Measurements from ENCODE around the gene THSD4.

The THSD4 gene

GRCh38 chr15:71515375-71516186 is 400.3 kb downstream of the THSD4 start:
- Histone ChIP-seq H3K27me3 (replicated peaks; ENCODE audit: control insufficient read depth, insufficient read depth, low read length, poor library complexity, severe bottlenecking) (no peaks in the 10 kb centered on the region), H3K36me3 (ENCODE audit: control insufficient read depth, insufficient read depth, low read length) (no peaks in the 10 kb centered on the region), H3K4me1 (ENCODE audit: control insufficient read depth, insufficient read depth, low read length, poor library complexity, severe bottlenecking) (no peaks in the 10 kb centered on the region), H3K9me3 (ENCODE audit: control insufficient read depth, low read length) (no peaks in the 10 kb centered on the region), H3K27ac (ENCODE audit: insufficient read depth, low read length, poor library complexity, severe bottlenecking) (no peak overlapping the region), H3K4me3 (ENCODE audit: insufficient read depth, low read depth, low read length, poor library complexity, severe bottlenecking) (no peak overlapping the region)
- no peak for DNase-seq

- no peak for DNase-seq
Measured at GRCh38 chr15:71517751-71518150, 402.5 kb downstream of the THSD4 start.

DNA sequence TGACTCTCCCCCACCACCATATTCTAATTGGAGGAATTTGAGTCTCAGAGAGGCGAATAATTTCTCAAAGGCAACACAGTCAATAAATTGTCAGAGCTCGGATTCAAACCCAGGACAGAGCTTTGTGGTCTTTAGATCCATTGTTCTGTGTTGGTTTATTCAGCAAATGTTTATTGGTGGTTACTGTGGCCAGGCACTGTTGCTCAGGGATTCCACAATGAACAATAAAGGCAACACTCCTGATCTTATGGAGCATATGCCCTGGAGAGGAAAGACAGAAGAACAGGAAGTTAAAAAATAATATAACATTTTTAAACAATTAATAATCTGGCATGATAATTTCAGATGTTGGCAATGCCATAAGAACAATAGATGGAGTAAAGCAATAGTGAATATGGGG is 403.4 kb downstream of the THSD4 start:
- H3K4me3 ChIP-seq (ENCODE audit: insufficient read depth, low read depth, low read length, poor library complexity, severe bottlenecking) = no peak overlapping the region
- H3K27me3 ChIP-seq (replicated peaks; ENCODE audit: control insufficient read depth, insufficient read depth, low read length, poor library complexity, severe bottlenecking) = no peaks in the 10 kb centered on the region
- no peaks in the 10 kb centered on the region for H3K9me3 ChIP-seq (ENCODE audit: control insufficient read depth, low read length)
- DNase-seq = no peak
- H3K27ac ChIP-seq (ENCODE audit: insufficient read depth, low read length, poor library complexity, severe bottlenecking) = no peak overlapping the region
- H3K4me1 ChIP-seq (ENCODE audit: control insufficient read depth, insufficient read depth, low read length, poor library complexity, severe bottlenecking) = no peaks in the 10 kb centered on the region
- no peaks in the 10 kb centered on the region for H3K36me3 ChIP-seq (ENCODE audit: control insufficient read depth, insufficient read depth, low read length)

More at GRCh38 chr15:71517751-71518150, 402.5 kb downstream of the THSD4 start:
- Histone ChIP-seq H3K27ac (ENCODE audit: insufficient read depth, low read length, poor library complexity, severe bottlenecking) (no peak overlapping the region), H3K4me1 (ENCODE audit: control insufficient read depth, insufficient read depth, low read length, poor library complexity, severe bottlenecking) (no peaks in the 10 kb centered on the region), H3K4me3 (ENCODE audit: insufficient read depth, low read depth, low read length, poor library complexity, severe bottlenecking) (no peak overlapping the region), H3K9me3 (ENCODE audit: control insufficient read depth, low read length) (no peaks in the 10 kb centered on the region), H3K27me3 (replicated peaks; ENCODE audit: control insufficient read depth, insufficient read depth, low read length, poor library complexity, severe bottlenecking) (no peaks in the 10 kb centered on the region), H3K36me3 (ENCODE audit: control insufficient read depth, insufficient read depth, low read length) (no peaks in the 10 kb centered on the region)

GRCh38 chr15:71526060-71526820 is 411.0 kb downstream of the THSD4 start:
- H3K9me3 ChIP-seq (ENCODE audit: control insufficient read depth, low read length) = no peaks in the 10 kb centered on the region
- H3K4me1 ChIP-seq (ENCODE audit: control insufficient read depth, insufficient read depth, low read length, poor library complexity, severe bottlenecking) = no peaks in the 10 kb centered on the region
- peaks cover 4% of the 10 kb centered on the region for H3K27me3 ChIP-seq (replicated peaks; ENCODE audit: control insufficient read depth, insufficient read depth, low read length, poor library complexity, severe bottlenecking)
- H3K27ac ChIP-seq (ENCODE audit: insufficient read depth, low read length, poor library complexity, severe bottlenecking) = no peak overlapping the region
- DNase-seq = no peak
- H3K4me3 ChIP-seq (ENCODE audit: insufficient read depth, low read depth, low read length, poor library complexity, severe bottlenecking) = no peak overlapping the region
- H3K36me3 ChIP-seq (ENCODE audit: control insufficient read depth, insufficient read depth, low read length) = no peaks in the 10 kb centered on the region

DNA sequence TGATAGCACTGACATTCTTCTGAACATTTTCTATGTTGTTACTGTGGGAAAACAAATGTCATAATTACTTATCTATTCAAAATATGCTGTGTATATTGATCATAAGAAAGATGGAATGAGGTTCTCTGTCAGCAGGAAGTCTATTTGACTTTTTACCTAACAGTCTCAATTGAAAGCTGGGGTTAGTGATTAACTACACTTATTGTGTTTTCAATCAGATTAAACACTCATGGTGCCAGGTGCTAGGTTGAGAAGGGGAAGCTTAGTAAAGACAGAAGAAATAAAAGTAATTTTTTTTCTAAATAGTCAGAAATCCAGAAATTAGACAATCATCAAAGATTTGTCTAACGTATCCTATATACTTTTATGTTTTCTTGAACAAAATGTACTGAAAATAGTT is 414.1 kb downstream of the THSD4 start:
- Histone ChIP-seq H3K27me3 (replicated peaks; ENCODE audit: control insufficient read depth, insufficient read depth, low read length, poor library complexity, severe bottlenecking) (peaks cover 4% of the 10 kb centered on the region), H3K4me3 (ENCODE audit: insufficient read depth, low read depth, low read length, poor library complexity, severe bottlenecking) (no peak overlapping the region), H3K4me1 (ENCODE audit: control insufficient read depth, insufficient read depth, low read length, poor library complexity, severe bottlenecking) (no peaks in the 10 kb centered on the region), H3K36me3 (ENCODE audit: control insufficient read depth, insufficient read depth, low read length) (no peaks in the 10 kb centered on the region), H3K27ac (ENCODE audit: insufficient read depth, low read length, poor library complexity, severe bottlenecking) (no peak overlapping the region), H3K9me3 (ENCODE audit: control insufficient read depth, low read length) (no peaks in the 10 kb centered on the region)
- DNase-seq = no peak

GRCh38 chr15:71530116-71530515 is 414.8 kb downstream of the THSD4 start:
- no peak overlapping the region for H3K4me3 ChIP-seq (ENCODE audit: insufficient read depth, low read depth, low read length, poor library complexity, severe bottlenecking)
- peaks cover 4% of the 10 kb centered on the region for H3K27me3 ChIP-seq (replicated peaks; ENCODE audit: control insufficient read depth, insufficient read depth, low read length, poor library complexity, severe bottlenecking)
- no peaks in the 10 kb centered on the region for H3K9me3 ChIP-seq (ENCODE audit: control insufficient read depth, low read length)
- H3K27ac ChIP-seq (ENCODE audit: insufficient read depth, low read length, poor library complexity, severe bottlenecking) = no peak overlapping the region
- no peak for DNase-seq
- H3K4me1 ChIP-seq (ENCODE audit: control insufficient read depth, insufficient read depth, low read length, poor library complexity, severe bottlenecking) = no peaks in the 10 kb centered on the region
- H3K36me3 ChIP-seq (ENCODE audit: control insufficient read depth, insufficient read depth, low read length) = no peaks in the 10 kb centered on the region

DNA sequence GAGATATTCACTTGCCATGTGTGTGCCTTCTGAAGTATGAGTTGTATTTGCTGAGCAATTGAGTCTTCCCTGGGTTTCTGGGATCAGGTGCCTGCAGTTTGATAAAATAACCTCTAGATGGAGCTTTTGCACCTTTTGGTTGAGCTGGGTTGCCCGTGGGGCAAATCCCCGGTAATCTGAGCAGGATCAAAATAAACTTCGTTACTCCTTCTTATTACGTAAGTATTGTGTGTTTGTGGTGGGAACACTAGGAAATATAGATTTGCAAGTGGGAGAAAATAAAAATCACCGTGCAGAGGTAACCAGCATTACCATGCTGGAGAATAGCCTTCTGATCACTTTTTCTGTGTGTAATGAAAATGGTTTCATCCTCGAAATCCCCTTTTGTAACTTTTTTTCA is 417.7 kb downstream of the THSD4 start:
- Histone ChIP-seq H3K36me3 (ENCODE audit: control insufficient read depth, insufficient read depth, low read length) (no peaks in the 10 kb centered on the region), H3K4me1 (ENCODE audit: control insufficient read depth, insufficient read depth, low read length, poor library complexity, severe bottlenecking) (no peaks in the 10 kb centered on the region), H3K4me3 (ENCODE audit: insufficient read depth, low read depth, low read length, poor library complexity, severe bottlenecking) (no peak overlapping the region), H3K27me3 (replicated peaks; ENCODE audit: control insufficient read depth, insufficient read depth, low read length, poor library complexity, severe bottlenecking) (peaks cover 4% of the 10 kb centered on the region), H3K9me3 (ENCODE audit: control insufficient read depth, low read length) (no peaks in the 10 kb centered on the region), H3K27ac (ENCODE audit: insufficient read depth, low read length, poor library complexity, severe bottlenecking) (no peak overlapping the region)
- no peak for DNase-seq

- DNase-seq = no peak
- Histone ChIP-seq H3K4me3 (ENCODE audit: insufficient read depth, low read depth, low read length, poor library complexity, severe bottlenecking) (no peak overlapping the region), H3K4me1 (ENCODE audit: control insufficient read depth, insufficient read depth, low read length, poor library complexity, severe bottlenecking) (no peaks in the 10 kb centered on the region), H3K36me3 (ENCODE audit: control insufficient read depth, insufficient read depth, low read length) (no peaks in the 10 kb centered on the region), H3K9me3 (ENCODE audit: control insufficient read depth, low read length) (no peaks in the 10 kb centered on the region), H3K27me3 (replicated peaks; ENCODE audit: control insufficient read depth, insufficient read depth, low read length, poor library complexity, severe bottlenecking) (no peaks in the 10 kb centered on the region), H3K27ac (ENCODE audit: insufficient read depth, low read length, poor library complexity, severe bottlenecking) (no peak overlapping the region)
Measured at GRCh38 chr15:71538181-71538580, 422.9 kb downstream of the THSD4 start.

GRCh38 chr15:71541746-71542145 is 426.5 kb downstream of the THSD4 start:
- no peaks in the 10 kb centered on the region for H3K4me1 ChIP-seq (ENCODE audit: control insufficient read depth, insufficient read depth, low read length, poor library complexity, severe bottlenecking)
- no peaks in the 10 kb centered on the region for H3K36me3 ChIP-seq (ENCODE audit: control insufficient read depth, insufficient read depth, low read length)
- no peaks in the 10 kb centered on the region for H3K27me3 ChIP-seq (replicated peaks; ENCODE audit: control insufficient read depth, insufficient read depth, low read length, poor library complexity, severe bottlenecking)
- DNase-seq = no peak
- H3K27ac ChIP-seq (ENCODE audit: insufficient read depth, low read length, poor library complexity, severe bottlenecking) = no peak overlapping the region
- no peak overlapping the region for H3K4me3 ChIP-seq (ENCODE audit: insufficient read depth, low read depth, low read length, poor library complexity, severe bottlenecking)
- no peaks in the 10 kb centered on the region for H3K9me3 ChIP-seq (ENCODE audit: control insufficient read depth, low read length)

- Histone ChIP-seq H3K4me3 (ENCODE audit: insufficient read depth, low read depth, low read length, poor library complexity, severe bottlenecking) (no peak overlapping the region), H3K4me1 (ENCODE audit: control insufficient read depth, insufficient read depth, low read length, poor library complexity, severe bottlenecking) (no peaks in the 10 kb centered on the region), H3K27me3 (replicated peaks; ENCODE audit: control insufficient read depth, insufficient read depth, low read length, poor library complexity, severe bottlenecking) (no peaks in the 10 kb centered on the region), H3K36me3 (ENCODE audit: control insufficient read depth, insufficient read depth, low read length) (no peaks in the 10 kb centered on the region), H3K27ac (ENCODE audit: insufficient read depth, low read length, poor library complexity, severe bottlenecking) (no peak overlapping the region), H3K9me3 (ENCODE audit: control insufficient read depth, low read length) (no peaks in the 10 kb centered on the region)
- DNase-seq = no peak
Measured at GRCh38 chr15:71542836-71543235, 427.6 kb downstream of the THSD4 start.

All from effector memory CD4-positive, alpha-beta T cell (primary cell).